Measurements from ENCODE around the gene TSPAN13. TPM values are rescaled to one million over a fixed set of nuclear protein-coding genes. Genes with fewer than 3 reads are reported as not detected.

Gene TSPAN13
- total and polyA plus RNA-seq, 10 of the 15 experiments (the other 5 are each of a cell fraction or from before 2014, with no cell fraction given): 0.26 to 0.37 TPM; not detected in 8

GRCh38 chr7:16780596-16780995 is 27.0 kb downstream of the TSPAN13 start:
- intact Hi-C loops (cut with micrococcal nuclease; ENCODE audit: unreplicated experiment) (no loop called here), in situ Hi-C loops (cut with MboI) (no loop called here)
- Histone ChIP-seq H3K4me1 (ENCODE audit: control insufficient read depth, insufficient read depth, low read length) (no peaks in the 10 kb centered on the region), H3K9me3 (replicated peaks; ENCODE audit: control insufficient read depth, insufficient read depth, low read length) (no peaks in the 10 kb centered on the region), H3K4me2 (ENCODE audit: control insufficient read depth, insufficient read depth) (no peak overlapping the region), H3K4me3 (no peak overlapping the region), H3K36me3 (ENCODE audit: control insufficient read depth in 2 of 2, insufficient read depth in 2 of 2, low read length in 1 of 2) (no peaks in the 10 kb centered on the region), H3K27me3 (replicated peaks in 1 of 2; ENCODE audit: control insufficient read depth in 2 of 2, insufficient read depth in 2 of 2, low read length in 1 of 2) (no peaks in the 10 kb centered on the region; a peak in 1 of 4 replicates), H3K27ac (ENCODE audit: control insufficient read depth, insufficient read depth) (no peak overlapping the region), H2AFZ (ENCODE audit: control insufficient read depth, low read depth, low read length) (no peak overlapping the region), H4K20me1 (ENCODE audit: control insufficient read depth, insufficient read depth) (no peaks in the 10 kb centered on the region), H3K9ac (ENCODE audit: control insufficient read depth, insufficient read depth, low read length) (no peak overlapping the region), H3K79me2 (ENCODE audit: control insufficient read depth, insufficient read depth, low read length) (no peaks in the 10 kb centered on the region)
- POLR2A ChIA-PET: no interaction called here
- DNase-seq (ENCODE audit: low read depth, low spot score): no peak
- RAD21 ChIA-PET (ENCODE audit: unreplicated experiment): no interaction called here
- SMC1A ChIA-PET (ENCODE audit: uncharacterized antibody, unreplicated experiment): no interaction called here
- WGBS (ENCODE audit: insufficient coverage, insufficient replicate concordance, low lambda C conversion rate, missing lambda C conversion rate): 0% methylated on average over 1 of the region's 1 CpG
- no peak for ATAC-seq
- CTCF ChIA-PET: interaction anchor here (1.7 kb wide), 1 partner anchor 10 kb away, joined by 6 read pairs; no protein-coding TSS in a partner anchor
- BruUV-seq (replicated peaks): no TSS peak
- no peak for FAIRE-seq
- TF ChIP-seq SPI1 (IDR thresholded peaks at IDR 0.05; ENCODE audit: borderline replicate concordance, insufficient read depth, low read depth, low read length) (no peak), CREB1 (IDR thresholded peaks at IDR 0.05; ENCODE audit: low read depth) (no peak), MEF2B (IDR thresholded peaks at IDR 0.05; ENCODE audit: partially characterized antibody, poor library complexity, severe bottlenecking) (no peak), POLR2A (IDR thresholded peaks at IDR 0.05; ENCODE audit: low read depth, low read length) (no peak), IKZF1 (conservative IDR thresholded peaks at IDR 0.05) (no peak), REST (IDR thresholded peaks at IDR 0.05; ENCODE audit: low read depth, low read length) (no peak), ZNF274 (IDR thresholded peaks at IDR 0.05; ENCODE audit: insufficient read depth, insufficient read length) (no peak), NFXL1 (IDR thresholded peaks at IDR 0.05; ENCODE audit: borderline replicate concordance) (no peak), YY1 (IDR thresholded peaks at IDR 0.05; ENCODE audit: low read depth, low read length) (no peak), POLR2AphosphoS5 (IDR thresholded peaks at IDR 0.05; ENCODE audit: low read length) (no peak), SRF (IDR thresholded peaks at IDR 0.05; ENCODE audit: low read depth in 2 of 2, low read length in 2 of 2) (no peak), EZH2 (IDR thresholded peaks at IDR 0.05; ENCODE audit: borderline replicate concordance, control insufficient read depth, low read depth, low read length) (no peak), IKZF2 (IDR thresholded peaks at IDR 0.05) (no peak)

All from GM12878 (cell line).